K562 (cell line): ENCODE measurements around the gene EVA1A.

ENCODE experiments used
- RB1 ChIP-seq: fragments of 450-650 bp; IDR thresholded peaks from 2 replicates; pipeline ENCODE4 v1.6.1; 2017; ENCODE audit warnings: low read depth, mild to moderate bottlenecking
- RNF2 ChIP-seq: sonication (generic); IDR thresholded peaks from 2 replicates; pipeline ENCODE4 v1.6.1; 2016
- TAF1 ChIP-seq: IDR thresholded peaks from 2 replicates; pipeline ENCODE4 v1.6.1; 2011; ENCODE audit warnings: mild to moderate bottlenecking, low read length, moderate library complexity; ENCODE audit not compliant: insufficient read depth, control insufficient read depth, severe bottlenecking; ENCODE audit errors: extremely low read depth
- ZNF197 ChIP-seq: fragments of 200-800 bp; sonication (Bioruptor generic); IDR thresholded peaks from 2 replicates; pipeline ENCODE4 v1.6.1; 2016; ENCODE audit warnings: low read depth, missing genetic modification characterization, missing compliant biosample characterization
- ZNF263 ChIP-seq: sonication (generic); formaldehyde crosslinking; IDR thresholded peaks from 2 replicates; pipeline ENCODE4 v1.8.0; 2022; ENCODE audit warnings: mild to moderate bottlenecking, missing genetic modification reagents, borderline replicate concordance
- TF ChIP-seq, protein P1 (sequence below), 3 experiments: IDR thresholded peaks in 2 of 3; conservative IDR thresholded peaks in 1 of 3; 2 replicates each; pipeline ENCODE4 v1.5.1; 2011 to 2012; ENCODE audit warnings: low read length in 3 of 3, mild to moderate bottlenecking in 3 of 3, control low read depth in 2 of 3, improper control_type of control experiment in 1 of 3, inconsistent platforms in 1 of 3, low read depth in 1 of 3, mixed read lengths in 1 of 3, moderate library complexity in 1 of 3; ENCODE audit not compliant: insufficient read depth in 2 of 3

DNA sequence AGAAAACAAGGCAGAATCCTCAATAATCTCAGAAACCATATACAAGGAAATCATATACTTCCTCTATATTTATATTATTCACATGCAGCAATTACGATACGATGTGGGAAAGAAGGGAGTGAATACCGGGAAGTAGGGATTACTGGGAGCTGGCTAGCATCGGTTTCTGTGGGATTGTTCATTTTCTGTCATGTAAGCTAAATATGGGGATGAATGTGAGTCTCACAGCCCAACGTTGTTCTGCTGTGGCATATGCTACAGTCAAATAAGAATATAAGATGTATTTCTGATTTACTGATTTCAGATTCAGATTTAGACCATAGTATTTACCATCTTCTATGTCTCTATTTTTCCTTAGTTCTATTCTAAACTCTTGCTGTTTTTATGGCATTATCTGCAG, 113.6 kb downstream of the EVA1A start:
- TF ChIP-seq, protein P1, sequence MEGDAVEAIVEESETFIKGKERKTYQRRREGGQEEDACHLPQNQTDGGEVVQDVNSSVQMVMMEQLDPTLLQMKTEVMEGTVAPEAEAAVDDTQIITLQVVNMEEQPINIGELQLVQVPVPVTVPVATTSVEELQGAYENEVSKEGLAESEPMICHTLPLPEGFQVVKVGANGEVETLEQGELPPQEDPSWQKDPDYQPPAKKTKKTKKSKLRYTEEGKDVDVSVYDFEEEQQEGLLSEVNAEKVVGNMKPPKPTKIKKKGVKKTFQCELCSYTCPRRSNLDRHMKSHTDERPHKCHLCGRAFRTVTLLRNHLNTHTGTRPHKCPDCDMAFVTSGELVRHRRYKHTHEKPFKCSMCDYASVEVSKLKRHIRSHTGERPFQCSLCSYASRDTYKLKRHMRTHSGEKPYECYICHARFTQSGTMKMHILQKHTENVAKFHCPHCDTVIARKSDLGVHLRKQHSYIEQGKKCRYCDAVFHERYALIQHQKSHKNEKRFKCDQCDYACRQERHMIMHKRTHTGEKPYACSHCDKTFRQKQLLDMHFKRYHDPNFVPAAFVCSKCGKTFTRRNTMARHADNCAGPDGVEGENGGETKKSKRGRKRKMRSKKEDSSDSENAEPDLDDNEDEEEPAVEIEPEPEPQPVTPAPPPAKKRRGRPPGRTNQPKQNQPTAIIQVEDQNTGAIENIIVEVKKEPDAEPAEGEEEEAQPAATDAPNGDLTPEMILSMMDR (IDR thresholded peaks at IDR 0.05 in 2 of 3, conservative IDR thresholded peaks at IDR 0.05 in 1 of 3; ENCODE audit: insufficient read depth in 2 of 3, low read depth in 1 of 3, low read length in 3 of 3): no peak
- TF ChIP-seq ZNF263 (CRISPR knock-in tag) (no peak), RNF2 (no peak), TAF1 (no peak), ZNF197 (CRISPR knock-in tag) (no peak), RB1 (no peak)
